CMK (cell line): ENCODE measurements around the gene CABLES1.

Source experiments
- DNase-seq: peaks from one replicate; pipeline ENCODE4 v3.0.0-alpha.2; 2010; ENCODE audit warnings: low read depth

The CABLES1 gene

GRCh38 chr18:23301972-23302371 is 166.7 kb downstream of the CABLES1 start:
- no peak for DNase-seq

- no peak for DNase-seq
Measured at GRCh38 chr18:23302511-23302850, 167.2 kb downstream of the CABLES1 start.

GRCh38 chr18:23302851-23303527 is 167.7 kb downstream of the CABLES1 start:
- DNase-seq: no peak

GRCh38 chr18:23306822-23307221 is 171.5 kb downstream of the CABLES1 start:
- DNase-seq: no peak

DNA sequence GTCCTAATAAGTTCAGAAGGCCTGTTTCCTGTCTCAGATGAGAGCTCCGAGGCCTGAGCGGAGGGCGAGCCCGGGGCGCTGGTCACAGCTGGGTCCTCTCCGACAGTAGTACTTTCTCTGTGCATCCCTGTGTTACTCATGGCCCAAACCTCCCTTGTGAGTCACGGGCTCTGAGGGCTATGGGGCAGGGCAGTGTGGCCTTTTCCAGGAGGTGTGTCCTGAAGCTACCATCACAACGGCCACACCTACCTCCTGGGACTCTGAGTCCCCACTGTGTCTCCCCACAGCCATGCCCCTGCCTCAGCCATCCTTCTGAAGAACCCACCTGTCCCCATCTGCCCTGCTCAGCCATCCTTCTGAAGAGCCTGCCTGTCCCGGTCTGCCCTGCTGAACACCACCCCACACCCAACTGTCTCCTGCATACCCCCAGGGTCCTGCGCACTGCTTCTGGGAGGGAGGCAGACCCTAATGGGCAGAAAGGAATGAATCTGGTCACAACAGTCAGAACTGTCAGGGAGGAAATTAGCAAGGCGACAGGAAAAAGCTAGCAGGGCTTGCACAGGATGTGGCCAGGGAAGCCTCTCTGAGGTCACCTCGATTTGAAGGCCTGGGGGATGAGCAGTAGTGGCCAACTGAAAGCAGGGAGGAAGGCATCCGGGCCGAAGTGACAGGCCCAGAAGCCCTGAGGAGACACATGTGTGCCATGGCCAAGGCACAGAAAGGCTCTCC is 172.4 kb downstream of the CABLES1 start:
- peak; percentile 17 for DNase-seq
